Panc1 (cell line): ENCODE data around the gene FBXO22.

Experiments
- POLR2AphosphoS5 ChIP-seq: IDR thresholded peaks from 2 replicates; pipeline ENCODE4 v1.6.1; 2012; ENCODE audit warnings: mild to moderate bottlenecking, low read depth, low read length, moderate library complexity
- SIN3A ChIP-seq: IDR thresholded peaks from 2 replicates; pipeline ENCODE4 v1.6.1; 2012; ENCODE audit warnings: low read depth, mild to moderate bottlenecking, low read length, moderate library complexity, borderline replicate concordance; ENCODE audit not compliant: insufficient read depth
- TF ChIP-seq, protein P1 (sequence below): fragments of 450-650 bp; IDR thresholded peaks from 2 replicates; pipeline ENCODE4 v1.5.1; 2017; ENCODE audit warnings: mild to moderate bottlenecking

DNA sequence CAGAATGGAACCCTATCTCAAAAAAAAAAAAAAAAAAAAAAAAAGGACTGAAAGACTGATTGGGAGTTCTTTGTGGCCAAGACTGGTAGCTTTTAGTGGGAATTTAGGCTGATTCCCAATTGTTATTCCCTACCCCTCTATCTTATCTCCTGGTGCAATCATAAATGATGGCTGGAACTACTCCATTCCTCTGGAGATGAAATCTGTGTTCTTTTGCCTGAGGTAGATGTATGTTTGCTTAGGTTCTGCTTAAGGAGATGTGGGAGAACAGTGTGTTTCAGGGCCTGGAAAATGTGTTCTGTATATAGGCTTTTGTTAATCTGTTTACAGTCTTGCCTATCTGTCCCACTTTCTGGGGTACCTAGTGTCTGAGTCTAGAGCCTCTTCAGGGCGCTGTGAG lies 40.9 kb upstream of the FBXO22 start:
- TF ChIP-seq, protein P1, sequence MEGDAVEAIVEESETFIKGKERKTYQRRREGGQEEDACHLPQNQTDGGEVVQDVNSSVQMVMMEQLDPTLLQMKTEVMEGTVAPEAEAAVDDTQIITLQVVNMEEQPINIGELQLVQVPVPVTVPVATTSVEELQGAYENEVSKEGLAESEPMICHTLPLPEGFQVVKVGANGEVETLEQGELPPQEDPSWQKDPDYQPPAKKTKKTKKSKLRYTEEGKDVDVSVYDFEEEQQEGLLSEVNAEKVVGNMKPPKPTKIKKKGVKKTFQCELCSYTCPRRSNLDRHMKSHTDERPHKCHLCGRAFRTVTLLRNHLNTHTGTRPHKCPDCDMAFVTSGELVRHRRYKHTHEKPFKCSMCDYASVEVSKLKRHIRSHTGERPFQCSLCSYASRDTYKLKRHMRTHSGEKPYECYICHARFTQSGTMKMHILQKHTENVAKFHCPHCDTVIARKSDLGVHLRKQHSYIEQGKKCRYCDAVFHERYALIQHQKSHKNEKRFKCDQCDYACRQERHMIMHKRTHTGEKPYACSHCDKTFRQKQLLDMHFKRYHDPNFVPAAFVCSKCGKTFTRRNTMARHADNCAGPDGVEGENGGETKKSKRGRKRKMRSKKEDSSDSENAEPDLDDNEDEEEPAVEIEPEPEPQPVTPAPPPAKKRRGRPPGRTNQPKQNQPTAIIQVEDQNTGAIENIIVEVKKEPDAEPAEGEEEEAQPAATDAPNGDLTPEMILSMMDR = no peak
- TF ChIP-seq SIN3A (no peak), POLR2AphosphoS5 (no peak)
